Occipital lobe (tissue), 2 donors: ENCODE measurements around the gene LIPT2. TPM values are rescaled to one million over a fixed set of nuclear protein-coding genes. Genes with fewer than 3 reads are reported as not detected.

Experiments used
- DNase-seq: peaks from one replicate; lab custom pipeline; 2025; lab: John Stamatoyannopoulos, UW
- total RNA-seq: library from RNA; depleted of rRNA; stranded (reverse); fragments of >200 nt; gene quantifications from one replicate; pipeline ENCODE4 v1.2.3, GENCODE V29; 2014

Gene LIPT2
- total RNA-seq, 1 donor from 2014 or later: 3.1 TPM

GRCh38 chr11:74466916-74467885 is 26.3 kb downstream of the LIPT2 start, which contains the start of gene KCNE3:
KCNE3 (minus strand) TSS chr11:74467549; CDS start chr11:74457563, 9,986 bp downstream.
- DNase-seq: no peak

DNA sequence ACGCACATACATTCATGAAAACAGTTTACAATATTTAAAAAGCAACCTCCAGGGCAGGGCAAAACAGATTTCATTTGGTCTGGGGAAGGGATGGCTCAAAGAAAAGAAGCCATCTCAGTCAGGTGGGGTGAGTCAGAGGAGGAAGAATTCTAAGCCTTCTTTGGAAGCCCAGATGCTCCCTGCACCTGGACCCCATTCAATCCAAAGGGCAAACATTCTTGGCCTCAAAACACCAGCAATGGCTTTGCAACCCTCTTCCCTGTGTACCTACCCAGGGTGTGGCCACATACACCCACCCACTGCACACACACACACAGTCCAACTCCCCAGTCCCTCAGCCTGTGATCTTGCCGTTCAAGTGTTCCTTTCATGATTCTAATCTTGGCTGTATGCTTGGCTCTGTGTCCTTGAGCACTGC is 28.2 kb downstream of the LIPT2 start:
- no peak for DNase-seq

DNA sequence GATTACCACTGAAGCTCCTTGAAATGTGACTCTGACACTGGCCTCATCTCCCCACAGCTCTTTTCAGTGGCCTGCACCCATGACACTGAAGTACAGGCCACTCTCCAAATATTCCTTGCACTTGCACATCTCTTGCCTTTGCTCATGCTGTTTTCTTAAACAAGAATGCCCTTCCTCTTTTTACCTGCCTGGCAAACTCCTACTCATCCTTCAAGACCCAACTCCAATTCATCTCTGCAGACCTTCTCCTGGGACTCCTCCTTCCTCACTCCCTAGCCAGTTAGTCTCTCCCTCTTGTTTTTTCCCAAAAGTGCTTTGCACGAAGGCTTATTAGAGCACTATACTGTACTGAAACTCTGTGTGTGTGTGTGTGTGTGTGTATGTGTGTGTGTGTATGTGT is 28.8 kb downstream of the LIPT2 start:
- no peak for DNase-seq

DNA sequence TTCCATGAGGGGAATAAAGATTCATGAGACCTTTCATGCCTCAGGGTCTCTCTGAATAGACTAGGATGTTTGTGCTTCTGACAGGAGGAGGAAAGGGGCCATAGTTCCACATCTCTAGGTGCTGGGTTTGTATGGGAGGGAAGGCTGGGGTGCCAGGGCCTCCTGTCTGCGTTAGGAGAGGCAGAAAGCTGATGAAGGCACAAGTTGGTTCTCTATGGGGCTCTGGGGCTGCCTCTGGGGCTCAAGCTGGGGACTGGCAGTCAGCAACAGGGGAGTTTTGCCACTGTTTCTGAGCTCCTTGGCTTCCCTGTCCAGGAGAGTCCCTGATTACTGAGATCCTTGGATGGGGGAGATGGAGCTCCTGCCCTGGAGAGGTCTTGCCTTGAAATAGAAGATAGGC is 30.3 kb downstream of the LIPT2 start:
- DNase-seq: no peak

- DNase-seq: no peak
These were observed 30.9 kb downstream of the LIPT2 start for GRCh38 chr11:74462631-74463030.

DNA sequence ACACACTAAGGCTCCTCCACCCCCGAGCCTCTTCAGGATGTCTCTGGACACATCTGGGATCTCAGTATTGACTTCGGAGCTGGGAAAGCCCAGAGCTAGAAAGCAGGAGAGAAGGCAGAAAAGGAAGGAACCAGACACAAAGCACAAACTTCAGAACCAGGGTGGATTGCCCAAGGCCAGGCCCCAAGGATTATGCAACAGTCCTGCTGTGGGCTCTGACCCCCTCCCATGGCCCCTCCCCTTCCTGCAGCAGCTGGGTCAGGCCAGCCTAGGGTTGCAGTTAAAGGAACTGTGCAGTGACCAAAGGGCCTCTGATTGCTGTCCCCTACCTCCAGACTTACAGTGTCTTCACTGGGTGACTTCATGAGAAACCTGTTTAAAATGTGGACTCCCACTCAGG is 31.5 kb downstream of the LIPT2 start:
- DNase-seq: no peak

GRCh38 chr11:74460481-74461154 is 32.9 kb downstream of the LIPT2 start:
- DNase-seq: no peak

- DNase-seq: no peak
These were observed 33.5 kb downstream of the LIPT2 start for GRCh38 chr11:74460065-74460464.

GRCh38 chr11:74459584-74459983 is 33.9 kb downstream of the LIPT2 start:
- DNase-seq: no peak

- no peak for DNase-seq
These were observed 36.2 kb downstream of the LIPT2 start for GRCh38 chr11:74457356-74457755.

- no peak for DNase-seq
These were observed 40.0 kb downstream of the LIPT2 start for GRCh38 chr11:74453373-74453975.

- DNase-seq: no peak
These were observed 41.2 kb downstream of the LIPT2 start for GRCh38 chr11:74452366-74452765.

DNA sequence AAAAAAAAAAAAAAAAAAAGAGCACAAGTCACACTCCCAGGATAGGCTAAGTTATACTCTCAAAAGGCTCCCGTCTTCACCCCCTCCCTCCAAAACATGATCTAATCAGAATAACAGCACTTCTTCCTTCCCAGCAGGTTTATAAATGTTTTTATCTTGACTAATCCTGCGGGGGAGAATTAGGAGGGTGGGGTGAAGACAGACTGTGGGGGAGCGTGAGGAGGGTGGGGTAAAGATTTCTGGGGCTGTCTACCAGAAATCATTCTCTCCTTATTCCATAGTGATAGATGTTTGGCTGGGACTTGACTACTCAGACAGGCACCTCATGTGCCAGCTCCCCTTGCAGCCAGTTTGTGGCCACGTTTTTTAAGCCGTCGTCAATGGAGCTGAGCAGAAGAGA is 43.2 kb downstream of the LIPT2 start:
- no peak for DNase-seq

GRCh38 chr11:74449369-74449931 is 44.1 kb downstream of the LIPT2 start:
- DNase-seq: no peak

DNA sequence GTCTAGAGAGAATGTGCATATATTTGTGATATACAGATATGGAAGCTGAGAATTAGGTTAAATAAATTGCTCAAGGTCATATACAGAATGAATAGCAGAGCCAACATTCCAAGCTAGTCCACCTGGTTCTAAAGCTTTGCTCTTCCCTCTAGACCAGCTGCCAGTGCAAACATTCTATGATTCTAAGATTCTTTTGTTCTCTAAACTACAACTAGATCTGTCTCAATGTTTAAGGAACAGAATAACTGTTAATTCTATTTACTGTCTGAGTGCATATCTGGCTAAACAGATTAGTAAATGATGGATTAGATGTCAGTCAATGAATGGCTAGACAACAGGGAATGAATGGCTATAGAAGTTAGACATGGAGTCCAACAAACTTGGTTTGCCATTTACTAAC is 45.8 kb downstream of the LIPT2 start:
- DNase-seq: no peak

- no peak for DNase-seq
These were observed 47.0 kb downstream of the LIPT2 start for GRCh38 chr11:74446532-74446938.

GRCh38 chr11:74444173-74444826 is 49.2 kb downstream of the LIPT2 start:
- no peak for DNase-seq

DNA sequence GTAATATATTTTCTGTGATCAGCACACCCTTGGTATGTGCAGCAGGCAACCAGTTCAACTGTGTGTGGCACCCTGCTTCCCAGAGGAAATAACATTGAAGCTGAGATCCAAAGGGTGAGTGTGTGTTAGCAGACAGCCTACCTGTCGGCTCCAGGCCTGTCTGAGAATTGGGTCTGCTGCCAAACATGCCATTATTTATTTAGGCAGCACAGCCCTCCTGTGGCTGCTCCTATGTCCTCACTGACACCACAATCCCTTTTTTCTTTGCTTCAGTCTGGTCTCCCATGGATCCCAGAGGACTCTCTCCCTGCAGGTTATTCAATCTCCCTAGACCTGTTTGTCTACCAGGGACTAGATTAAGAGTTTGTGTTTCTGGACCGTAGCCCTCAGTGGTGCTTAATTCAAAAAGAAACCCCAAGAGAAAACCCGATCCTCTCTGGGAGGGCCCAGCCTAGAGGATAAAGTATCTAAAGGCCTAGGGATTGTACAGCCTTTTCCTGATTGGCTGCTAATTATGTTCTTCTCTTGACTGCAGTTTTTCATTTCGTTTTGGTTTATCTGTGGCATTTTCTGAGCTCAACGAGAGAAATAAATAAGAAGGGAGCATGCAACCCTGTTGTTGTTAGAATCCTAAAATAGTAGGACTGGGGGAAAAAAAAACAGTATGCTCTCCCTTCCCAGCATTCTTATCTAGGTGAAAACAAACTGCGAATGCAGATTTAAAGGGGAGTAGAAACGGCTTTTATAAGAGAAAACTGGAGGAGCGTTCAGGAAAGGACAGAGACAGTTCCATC is 50.3 kb downstream of the LIPT2 start:
- DNase-seq: no peak

- DNase-seq: no peak
These were observed 50.9 kb downstream of the LIPT2 start for GRCh38 chr11:74442636-74443035.
